ENCODE data around the gene SLC22A25.
"Not testable (repeated sequence)": the region's sequence is repeated elsewhere in the genome, so short reads cannot be mapped to it uniquely, and the experiment has no call there.

Gene SLC22A25

DNA sequence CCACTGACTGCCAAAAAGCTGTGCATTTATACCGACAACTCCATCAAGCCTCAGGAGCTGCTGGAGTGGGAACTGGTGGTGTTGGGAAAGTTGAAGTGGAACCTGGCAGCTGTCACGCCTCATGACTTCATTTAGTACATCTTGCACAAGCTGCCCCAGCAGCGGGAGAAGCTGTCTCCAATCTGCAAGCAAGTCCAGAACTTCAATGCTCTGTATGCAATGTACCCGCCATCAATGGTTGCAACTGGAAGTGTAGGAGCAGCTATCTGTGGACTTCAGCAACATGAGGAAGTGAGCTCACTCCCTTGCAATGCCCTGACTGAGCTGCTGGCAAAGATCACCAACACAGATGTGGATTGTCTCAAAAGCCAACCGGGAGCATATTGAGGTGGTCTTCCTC, at the start of gene SLC22A25:
SLC22A25 (minus strand) TSS at position 67 of the 400 bp plus-strand sequence. CDS start 13,947 bp downstream, outside the sequence.
- DNase-seq = no peak

DNA sequence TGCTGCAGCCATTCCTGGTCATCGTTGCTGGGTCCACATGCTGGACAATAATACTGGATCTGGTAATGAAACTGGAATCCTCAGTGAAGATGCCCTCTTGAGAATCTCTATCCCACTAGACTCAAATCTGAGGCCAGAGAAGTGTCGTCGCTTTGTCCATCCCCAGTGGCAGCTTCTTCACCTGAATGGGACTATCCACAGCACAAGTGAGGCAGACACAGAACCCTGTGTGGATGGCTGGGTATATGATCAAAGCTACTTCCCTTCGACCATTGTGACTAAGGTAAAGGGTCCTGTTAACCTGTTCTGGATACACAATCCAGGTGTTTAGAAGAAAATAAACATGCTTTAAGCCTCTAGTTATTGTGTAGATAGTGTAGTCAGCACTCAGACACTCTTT, 46.9 kb upstream of the SLC22A25 start:
- DNase-seq = no peak

DNA sequence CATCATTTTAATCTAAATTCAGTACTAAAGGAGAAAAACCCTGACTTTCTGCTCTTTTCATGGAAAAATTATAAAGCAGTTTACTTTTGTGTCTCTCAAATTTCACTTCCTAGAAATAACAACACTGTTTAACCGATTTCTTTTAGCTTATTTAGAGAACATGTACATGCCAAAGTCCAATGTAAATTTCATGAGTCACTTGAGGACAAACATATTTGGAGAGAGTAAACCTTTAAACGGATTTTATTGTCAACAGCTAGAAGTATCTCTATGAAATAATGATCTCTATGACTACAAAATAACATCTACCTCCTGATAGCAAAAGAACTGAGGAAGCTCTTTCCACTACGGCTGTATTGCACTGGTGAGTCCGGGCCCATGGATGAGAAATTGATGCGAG, 46.3 kb upstream of the SLC22A25 start:
- no peak for DNase-seq

DNA sequence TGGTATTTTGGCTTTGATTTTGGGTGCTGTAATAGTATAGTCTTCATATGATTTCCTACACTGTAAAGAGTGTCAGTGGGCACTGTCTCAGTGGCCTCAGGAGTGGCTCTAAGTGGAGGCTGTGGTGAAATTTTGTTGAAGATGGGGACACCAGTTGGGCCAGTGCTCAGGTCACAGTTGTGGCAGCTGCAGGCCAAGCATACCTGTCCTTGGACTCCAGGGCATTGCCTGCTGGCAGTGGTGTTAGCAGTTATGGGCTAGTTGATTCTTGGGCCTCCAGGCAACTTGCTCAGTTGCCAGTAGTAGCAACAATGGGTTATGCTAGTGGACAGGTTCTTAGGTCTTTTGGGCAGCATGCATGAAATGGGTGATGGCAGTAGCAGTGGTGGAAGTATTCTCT, 39.2 kb upstream of the SLC22A25 start:
- DNase-seq = no peak

DNA sequence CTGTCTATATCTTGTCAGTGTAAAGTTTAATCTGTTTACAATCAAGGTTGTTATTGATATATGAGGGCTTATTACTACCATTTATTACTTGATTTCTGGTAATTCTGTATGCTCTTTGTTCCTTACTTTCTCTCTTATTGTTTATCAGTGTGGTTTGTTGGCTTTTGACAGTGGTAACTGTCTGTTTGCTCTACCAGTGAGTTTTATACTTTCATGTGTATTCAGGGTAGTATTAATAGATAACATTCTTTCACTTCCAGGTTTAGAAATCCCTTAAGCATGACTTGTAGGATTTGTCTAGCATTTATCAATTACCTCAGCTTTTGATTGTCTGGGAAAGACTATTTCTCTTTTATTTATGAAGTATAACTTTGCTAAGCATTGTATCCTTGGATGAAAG, 37.5 kb upstream of the SLC22A25 start:
- DNase-seq = no peak

DNA sequence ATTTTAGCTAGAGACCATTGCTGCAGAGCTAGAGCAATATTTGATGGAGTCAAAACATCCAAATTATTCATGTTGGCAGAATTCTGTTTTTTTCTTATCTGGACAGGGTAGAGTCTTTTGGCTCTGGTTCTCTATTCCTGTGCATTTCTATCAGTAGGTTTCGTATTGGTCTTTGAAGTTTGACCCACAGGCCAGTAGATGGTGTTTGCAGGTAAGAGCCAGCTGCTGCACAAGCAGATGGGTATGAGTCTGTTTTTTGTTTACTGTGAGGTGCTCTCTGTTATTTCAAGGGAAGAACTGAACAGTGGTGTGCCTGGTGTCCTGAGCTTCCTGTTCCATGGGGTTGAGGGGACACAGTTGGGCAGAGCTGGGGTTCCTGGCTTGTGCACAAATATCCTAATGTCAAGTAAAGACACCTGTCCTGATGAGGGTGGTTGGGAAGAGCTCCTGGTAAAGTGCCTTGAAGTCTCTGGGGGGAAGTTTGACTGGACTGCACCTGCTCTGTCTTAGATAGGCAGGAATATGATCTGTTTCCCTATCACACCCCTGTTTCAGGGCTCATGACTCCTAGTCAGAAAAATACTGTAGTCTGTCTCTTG, 34.0 kb upstream of the SLC22A25 start:
- DNase-seq = no peak

DNA sequence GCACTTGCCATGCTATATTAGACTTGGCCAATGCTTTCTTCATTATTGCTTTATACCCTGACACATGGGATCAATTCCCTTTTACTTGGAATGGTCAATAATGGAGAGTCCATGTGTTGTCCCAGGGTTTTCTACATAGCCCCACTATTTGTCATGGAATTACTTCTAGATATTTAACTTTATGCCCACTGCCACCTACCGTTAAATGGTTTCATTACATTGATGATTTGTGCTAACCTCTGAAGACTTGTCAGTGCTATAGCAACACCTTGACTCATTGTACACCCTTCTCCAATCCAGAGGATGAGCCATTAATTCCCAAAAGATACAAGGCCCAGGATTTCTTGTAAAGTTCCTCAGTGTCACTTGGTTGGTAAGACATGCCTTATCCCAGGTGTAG, 31.4 kb upstream of the SLC22A25 start:
- no peak for DNase-seq

DNA sequence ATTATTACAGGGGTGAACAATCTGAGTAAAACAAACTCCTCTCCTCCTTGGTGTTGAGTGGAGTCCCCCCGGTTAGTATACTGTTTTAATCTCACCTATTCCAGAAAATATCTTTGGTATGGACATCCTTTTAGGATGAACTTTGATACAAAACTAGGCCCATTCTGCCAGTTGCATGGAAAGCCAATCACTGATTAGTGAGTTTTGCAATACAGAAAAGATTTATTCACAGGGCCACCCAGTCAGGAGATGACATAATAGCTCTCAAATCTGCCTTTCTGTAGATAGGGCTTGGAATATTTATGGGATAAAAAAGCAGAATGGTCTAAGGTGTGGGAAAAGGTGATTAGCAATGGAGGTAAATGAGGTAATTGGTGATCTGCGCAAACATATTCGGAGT, 30.3 kb upstream of the SLC22A25 start:
- DNase-seq = no peak

DNA sequence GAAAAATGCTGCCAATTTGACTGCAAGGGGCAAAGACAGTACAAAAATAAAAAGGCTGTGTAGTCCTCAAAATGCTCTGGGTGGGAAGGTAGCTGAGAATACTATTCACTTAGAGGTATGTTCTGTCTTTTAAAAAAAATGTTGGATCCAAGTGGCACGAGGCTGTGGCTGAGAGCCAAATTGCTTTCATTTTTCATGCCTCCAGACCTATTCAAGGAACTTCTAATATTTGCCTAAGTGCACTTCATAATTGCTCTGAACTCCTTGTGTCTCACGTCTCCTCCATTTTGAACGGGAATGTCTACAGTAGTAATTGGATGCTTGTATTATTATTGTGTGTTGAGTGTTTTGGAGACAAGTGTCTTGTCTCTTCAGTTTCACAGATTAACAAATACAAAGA, 19.1 kb upstream of the SLC22A25 start:
- DNase-seq = no peak

DNA sequence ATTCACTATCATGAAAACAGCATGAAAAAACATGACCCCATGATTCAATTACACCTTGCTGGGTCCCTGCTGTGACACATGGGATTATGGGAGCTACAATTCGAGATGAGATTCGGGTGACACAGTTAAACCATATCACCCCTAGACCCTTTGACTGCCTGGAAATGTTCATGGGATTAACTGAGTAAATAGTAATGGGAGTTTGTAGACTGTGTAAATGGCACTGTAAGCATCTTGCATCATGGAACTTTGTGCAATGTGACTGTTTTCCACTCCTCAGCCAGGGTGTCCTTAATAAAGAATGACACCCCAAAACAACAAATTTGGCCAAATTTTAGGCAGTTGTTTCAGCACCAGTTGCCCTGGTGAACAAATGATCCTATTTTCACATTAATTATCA, 7.9 kb upstream of the SLC22A25 start:
- no peak for DNase-seq

DNA sequence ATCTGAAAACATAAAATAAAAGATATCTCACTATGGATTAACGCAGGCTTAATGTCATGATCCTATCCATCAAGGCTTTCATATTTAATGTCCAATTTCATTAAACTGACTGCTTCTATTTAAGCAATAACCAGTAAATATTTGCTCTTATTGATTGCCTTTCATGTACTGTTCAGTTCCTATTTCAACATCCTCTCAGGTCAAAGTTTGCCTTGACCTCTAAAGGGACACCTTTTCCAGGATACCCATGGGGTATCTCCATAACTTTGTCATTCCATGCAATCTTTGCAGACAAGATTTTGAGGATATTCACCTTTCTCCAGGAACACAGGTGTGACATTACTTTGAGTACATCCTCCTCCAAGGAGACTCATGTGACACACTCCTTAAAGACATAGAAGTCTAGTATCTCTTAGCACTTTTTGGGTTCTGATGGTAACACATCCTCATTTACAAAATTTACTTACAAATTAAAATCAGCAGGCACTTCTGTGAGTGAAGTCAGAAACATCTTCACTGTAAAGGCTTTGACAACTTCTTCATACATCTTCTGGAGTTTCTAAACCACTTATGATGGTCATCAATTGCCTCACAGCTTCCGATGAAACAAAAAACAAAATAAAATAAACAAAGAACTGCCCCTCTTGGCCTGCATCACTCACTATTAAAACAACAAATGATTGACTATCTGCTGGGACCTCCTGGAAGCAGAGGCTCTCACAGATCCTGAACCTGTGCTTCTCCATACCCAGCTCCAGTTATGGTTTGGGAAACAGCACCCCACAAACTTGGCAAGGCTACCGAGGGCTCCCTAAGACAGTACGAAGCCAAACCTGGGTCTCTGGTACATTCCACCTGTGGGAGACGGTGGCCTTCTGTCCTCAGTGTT, 7.0 kb upstream of the SLC22A25 start:
- no peak for DNase-seq

DNA sequence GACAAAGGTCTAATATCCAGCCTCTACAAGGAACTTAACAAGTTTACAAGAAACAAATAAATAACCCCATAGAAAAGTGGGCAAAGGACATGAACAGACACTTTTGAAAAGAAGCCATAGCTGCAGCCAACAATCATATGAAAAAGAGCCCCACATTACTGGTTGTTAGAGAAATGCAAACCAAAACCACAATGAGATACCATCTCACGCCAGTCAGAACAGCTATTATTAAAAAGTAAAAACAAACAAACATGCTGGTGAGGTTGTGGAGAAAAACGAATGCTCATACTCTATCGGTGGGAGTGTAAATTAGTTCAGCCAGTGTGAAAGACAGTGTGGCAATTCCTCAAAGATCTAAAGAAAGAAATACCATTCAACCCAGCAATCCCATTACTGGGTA, 5.6 kb upstream of the SLC22A25 start:
- no peak for DNase-seq

DNA sequence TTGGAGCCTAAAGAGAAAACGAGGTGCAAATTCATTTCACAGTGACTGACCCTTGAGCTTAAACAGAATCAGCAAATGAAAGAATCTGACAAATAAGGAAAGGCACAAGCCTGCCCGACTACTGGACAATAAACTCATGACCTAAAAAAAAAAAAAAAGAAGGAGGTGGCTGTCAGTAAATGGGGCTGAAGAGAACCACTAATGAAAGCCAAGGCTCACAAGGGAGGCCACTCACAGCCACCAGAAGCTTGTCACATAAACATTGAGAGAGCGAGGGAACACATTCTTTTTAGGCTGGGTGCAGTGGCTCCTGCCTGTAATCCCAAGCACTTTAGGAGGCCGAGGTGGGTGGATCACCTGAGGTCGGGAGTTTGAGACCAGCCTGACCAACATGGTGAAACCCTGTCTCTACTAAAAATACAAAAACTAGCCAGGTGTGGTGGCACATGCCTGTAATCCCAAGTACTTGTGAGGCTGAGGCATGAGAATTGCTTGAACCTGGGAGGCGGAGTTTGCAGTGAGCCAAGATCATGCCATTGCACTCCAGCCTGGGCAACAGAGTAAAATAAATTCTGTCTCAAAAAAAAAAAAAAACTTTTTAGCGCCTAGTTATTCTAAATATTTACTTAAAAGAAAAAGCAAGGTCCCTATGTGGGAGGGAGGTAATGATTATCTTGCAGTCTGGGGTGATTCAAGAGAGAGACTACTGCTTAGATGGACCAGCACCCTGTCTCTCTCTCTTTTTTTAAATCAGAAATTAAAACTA, 4.0 kb upstream of the SLC22A25 start:
- not testable (repeated sequence) for DNase-seq

DNA sequence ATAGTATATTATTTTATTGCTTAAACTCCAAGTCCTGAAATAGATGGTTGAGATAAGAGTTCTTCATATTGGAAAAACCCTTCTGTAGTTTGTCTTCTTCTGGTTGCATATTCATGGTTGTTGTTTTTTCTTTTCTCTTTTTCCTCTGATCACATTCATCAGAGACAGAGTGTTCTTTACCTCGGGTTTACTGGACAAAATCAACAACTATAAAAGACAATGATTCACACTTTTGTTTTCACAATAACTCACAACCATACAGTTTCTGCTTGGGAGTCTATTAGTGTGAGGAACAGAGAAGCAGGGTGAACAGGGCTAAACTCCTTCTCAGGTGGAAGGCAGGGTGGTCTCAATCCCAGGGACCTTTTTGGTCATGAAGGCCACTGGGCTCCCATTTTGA, 2.6 kb upstream of the SLC22A25 start:
- DNase-seq = no peak

DNA sequence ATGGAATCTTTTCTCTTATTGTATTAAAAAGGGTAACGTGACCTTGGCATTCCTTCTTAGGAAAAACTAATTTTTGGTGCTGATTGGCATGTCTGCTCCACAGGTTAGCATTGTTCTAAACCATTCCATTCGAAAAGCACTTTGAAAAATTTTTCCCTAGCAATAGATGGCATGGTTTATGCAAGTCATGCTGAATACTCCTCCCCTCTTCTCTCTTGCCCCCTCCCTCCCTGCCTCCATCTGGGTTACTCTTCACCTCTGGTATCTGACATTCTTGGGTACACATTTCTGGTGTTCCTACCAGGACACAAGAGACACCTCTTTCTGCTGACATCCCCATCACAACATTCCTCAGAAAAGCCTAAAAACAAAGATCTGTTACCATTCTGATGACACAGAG, 1.5 kb upstream of the SLC22A25 start:
- DNase-seq = no peak

DNA sequence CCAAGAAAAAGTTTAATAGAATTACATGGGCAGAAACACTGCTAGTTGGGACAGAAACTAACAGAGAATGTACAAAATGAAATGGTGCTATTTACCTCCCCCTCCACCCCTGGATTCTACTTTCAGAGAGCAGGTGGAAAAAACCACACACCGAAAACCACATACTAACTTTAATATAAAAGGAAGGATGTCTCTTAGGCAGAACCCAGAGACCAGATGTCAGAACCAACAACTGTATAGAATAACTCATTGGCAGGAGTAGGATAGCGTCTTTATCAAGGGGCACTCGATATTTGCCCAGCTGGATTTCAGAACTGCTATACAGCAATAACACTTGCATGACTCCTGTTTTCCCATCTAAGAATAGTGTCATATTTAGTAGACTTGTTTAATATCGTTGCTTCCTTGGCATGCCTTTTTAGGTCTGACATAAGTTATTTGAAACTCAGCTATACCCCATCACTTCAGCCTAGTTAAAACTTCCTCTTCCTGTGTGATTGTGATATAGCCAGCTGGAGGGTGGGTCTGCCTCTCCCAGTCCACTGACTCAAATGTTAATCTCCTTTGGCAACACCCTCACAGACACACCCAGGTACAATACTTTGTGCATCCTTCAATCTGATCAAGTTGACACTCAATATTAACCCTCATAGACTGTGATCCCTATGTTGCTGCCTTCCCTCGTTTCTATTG, 1.2 kb downstream of the SLC22A25 start:
- DNase-seq = no peak

DNA sequence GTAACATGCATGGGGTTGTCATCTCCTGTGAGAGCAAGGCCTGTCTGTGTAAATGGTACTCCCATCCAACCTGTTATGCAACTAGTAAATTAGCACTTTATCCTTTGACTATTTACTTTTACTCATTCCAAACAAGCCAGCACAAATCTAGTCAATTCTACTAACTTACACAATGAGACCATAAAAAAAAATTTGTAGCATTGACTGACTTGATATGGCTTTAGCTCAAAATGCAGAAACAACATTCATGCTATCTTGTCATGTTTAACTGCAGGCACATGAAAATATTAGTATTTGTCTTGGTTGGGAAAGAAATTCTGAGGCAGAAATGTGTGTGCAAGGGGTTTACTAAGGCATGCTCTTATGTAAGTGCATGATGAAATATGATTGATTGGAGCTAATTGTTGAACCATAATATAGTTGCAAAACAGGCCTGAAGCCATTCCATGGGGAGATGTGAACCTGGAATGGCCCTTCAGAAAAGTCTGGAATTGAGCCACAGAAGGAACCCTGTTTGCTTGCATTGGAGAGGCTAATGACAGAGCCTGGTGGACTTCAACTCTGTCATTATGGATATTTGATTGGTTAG, 2.5 kb downstream of the SLC22A25 start:
- DNase-seq = no peak

DNA sequence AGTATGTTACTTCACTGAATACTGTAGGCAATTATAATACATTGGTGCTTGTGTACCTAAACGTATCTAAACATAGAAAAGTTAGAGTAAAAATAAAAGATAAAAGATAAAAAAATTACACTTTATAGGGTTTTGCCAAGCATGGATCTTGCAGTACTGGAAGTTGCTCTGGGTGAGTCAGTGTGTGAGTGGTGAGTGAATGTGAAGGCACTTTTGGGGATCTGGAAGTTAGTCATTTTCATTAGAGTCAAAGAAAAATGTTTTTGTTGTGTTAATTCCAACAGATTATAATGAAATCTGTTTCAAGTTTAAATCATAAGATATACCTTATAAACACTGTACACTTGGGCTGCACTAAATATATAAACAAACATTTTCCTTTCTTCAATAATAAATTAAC, 3.3 kb downstream of the SLC22A25 start:
- no peak for DNase-seq

DNA sequence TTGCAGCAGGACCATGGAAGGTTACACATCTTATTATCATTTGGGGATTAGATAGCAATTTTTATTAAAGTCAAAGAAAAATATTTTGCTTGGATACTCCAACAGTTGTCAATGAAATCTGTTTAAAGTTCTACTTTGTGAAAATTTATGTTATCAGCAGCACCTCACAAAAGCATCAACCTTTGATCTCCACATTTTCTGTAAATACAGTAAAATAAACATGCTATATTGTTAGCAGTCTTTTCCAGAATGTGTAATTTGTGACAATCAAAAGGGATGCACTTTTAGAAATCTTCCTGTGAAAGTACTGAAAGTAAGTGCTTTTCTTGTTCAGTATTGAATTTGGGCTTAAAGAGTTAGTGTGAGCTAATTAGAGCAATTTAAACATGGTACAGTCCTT, 4.1 kb downstream of the SLC22A25 start:
- DNase-seq = no peak

DNA sequence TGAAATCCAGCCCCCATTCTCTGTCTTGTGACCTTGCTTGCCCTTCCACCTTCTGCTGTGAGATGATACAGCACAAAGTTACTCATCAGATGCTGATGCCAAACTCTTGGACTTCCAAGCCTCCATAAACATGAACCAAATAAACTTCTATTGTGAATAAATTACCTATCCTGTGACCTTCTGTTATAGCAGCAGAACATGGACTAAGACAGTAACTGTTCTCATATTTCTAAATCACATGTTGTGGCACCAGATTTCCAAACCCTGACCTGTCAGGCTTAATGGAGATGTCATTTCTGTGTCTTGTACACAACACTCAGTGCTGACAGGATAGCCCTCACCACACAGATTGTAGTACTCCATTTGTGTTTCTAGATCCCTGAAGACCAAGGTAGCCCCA, 6.0 kb downstream of the SLC22A25 start:
- DNase-seq = no peak

DNA sequence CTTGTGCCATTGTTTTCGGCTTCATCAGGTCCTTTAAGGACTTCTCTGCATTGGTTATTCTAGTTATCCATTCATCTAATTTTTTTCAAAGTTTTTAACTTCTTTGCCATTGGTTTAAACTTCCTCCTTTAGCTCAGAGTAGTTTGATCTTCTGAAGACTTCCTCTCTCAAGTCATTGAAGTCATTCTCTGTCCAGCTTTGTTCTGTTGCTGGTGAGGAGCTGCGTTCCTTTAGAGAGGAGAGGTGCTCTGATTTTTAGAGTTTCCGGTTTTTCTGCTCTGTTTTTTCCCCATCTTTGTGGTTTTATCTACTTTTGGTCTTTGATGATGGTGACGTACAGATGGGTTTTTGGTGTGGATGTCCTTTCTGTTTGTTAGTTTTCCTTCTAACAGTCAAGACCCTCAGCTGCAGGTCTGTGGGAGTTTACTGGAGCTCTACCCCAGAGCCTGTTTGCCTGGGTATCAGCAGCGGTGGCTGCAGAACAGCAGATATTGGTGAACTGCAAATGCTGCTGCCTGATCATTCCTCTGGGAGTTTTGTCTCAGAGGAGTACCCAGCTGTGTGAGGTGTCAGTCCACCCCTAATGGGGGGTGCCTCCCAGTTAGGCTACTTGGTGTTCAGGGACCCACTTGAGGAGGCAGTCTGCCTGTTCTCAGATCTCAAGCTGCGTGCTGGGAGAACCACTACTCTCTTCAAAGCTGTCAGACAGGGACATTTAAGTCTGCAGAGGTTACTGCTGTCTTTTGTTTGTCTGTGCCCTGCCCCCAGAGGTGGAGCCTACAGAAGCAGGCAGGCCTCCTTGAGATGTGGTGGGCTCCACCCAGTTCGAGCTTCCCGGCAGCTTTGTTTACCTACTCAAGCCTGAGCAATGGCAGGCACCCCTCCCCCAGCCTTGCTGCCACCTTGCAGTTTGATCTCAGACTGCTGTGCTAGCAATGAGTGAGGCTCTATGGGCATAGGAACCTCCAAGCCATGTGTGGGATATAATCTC, 7.6 kb downstream of the SLC22A25 start:
- peak in 2 of 4 experiments; percentile 6 to 51 for DNase-seq

DNA sequence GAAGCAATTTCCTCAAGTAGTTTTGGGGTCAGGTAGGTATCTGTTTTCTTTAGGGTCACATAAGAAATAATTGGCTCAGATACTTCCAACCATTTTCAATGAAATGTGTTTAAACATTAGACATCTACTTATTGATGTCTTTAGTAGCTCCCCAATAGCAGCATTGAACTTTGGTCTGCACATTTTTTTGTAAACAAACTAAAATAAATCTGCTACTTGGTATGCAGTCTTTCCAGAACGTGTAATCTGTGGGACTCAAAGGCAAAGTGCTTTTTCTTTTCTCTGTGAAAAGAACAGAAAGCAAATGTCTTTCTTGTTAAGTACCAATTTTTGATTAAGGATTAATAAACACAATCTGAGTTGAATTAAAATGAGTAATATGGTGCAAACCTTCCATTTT, 13.6 kb downstream of the SLC22A25 start:
- DNase-seq = no peak

All from activated naive CD4-positive, alpha-beta T cell (primary cell).